ENCODE measurements around the gene LSM12.

The LSM12 gene

GRCh38 chr17:44014133-44014436, 52.4 kb downstream of the LSM12 start:
- H3K36me3 ChIP-seq (ENCODE audit: control insufficient read depth, low read length) = peaks cover 6% of the 10 kb centered on the region
- no peaks in the 10 kb centered on the region for H3F3A ChIP-seq (ENCODE audit: control insufficient read depth, insufficient read depth)
- H3K79me2 ChIP-seq (ENCODE audit: control insufficient read depth, low read length) = peaks cover 10% of the 10 kb centered on the region
- no peak overlapping the region for H3K27ac ChIP-seq (ENCODE audit: low read depth, low read length)
- peaks cover 10% of the 10 kb centered on the region for H3K4me1 ChIP-seq (ENCODE audit: control insufficient read depth, low read length)
- peak overlapping the region; percentile 96 for H3K4me3 ChIP-seq (ENCODE audit: low read length)
- H3K9me2 ChIP-seq (replicated peaks; ENCODE audit: control insufficient read depth, low read length) = no peaks in the 10 kb centered on the region
- no peaks in the 10 kb centered on the region for H3K27me3 ChIP-seq (ENCODE audit: control insufficient read depth, low read length)
- H4K20me1 ChIP-seq (ENCODE audit: control insufficient read depth, insufficient read depth, low read depth, low read length) = no peaks in the 10 kb centered on the region
- TF ChIP-seq EZH2phosphoT487 (IDR thresholded peaks at IDR 0.05; ENCODE audit: borderline replicate concordance, low read length) = no peak
- TF ChIP-seq, protein P1, sequence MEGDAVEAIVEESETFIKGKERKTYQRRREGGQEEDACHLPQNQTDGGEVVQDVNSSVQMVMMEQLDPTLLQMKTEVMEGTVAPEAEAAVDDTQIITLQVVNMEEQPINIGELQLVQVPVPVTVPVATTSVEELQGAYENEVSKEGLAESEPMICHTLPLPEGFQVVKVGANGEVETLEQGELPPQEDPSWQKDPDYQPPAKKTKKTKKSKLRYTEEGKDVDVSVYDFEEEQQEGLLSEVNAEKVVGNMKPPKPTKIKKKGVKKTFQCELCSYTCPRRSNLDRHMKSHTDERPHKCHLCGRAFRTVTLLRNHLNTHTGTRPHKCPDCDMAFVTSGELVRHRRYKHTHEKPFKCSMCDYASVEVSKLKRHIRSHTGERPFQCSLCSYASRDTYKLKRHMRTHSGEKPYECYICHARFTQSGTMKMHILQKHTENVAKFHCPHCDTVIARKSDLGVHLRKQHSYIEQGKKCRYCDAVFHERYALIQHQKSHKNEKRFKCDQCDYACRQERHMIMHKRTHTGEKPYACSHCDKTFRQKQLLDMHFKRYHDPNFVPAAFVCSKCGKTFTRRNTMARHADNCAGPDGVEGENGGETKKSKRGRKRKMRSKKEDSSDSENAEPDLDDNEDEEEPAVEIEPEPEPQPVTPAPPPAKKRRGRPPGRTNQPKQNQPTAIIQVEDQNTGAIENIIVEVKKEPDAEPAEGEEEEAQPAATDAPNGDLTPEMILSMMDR (IDR thresholded peaks at IDR 0.05; ENCODE audit: low read depth, low read length, poor library complexity, severe bottlenecking) = no peak
- peak overlapping the region; percentile 94 for H3K4me2 ChIP-seq (ENCODE audit: low read length)
- H3K9me3 ChIP-seq (ENCODE audit: control insufficient read depth, insufficient read depth, low read length) = no peaks in the 10 kb centered on the region

DNA sequence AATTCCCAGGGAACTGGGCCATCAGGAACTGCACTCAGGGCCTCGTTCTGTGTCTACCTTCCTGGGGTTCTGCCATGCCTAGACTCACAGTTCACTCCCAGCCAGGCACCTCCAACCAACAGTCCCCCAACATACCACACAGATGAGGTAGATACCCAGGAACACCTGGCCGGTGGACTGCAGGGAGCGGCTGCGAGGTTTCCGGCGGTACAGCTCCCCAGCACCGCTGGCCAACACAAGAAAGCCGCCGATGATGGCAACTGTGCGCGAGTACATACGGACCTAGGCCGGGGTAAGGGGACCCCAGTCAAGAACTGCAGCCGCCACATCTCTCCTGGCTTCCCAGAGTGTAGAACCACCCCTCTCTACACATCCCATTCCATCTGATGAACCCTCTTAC, 53.6 kb downstream of the LSM12 start:
- Histone ChIP-seq H3K27me3 (ENCODE audit: control insufficient read depth, low read length) (no peaks in the 10 kb centered on the region), H3F3A (ENCODE audit: control insufficient read depth, insufficient read depth) (no peaks in the 10 kb centered on the region), H3K27ac (ENCODE audit: low read depth, low read length) (no peak overlapping the region), H3K79me2 (ENCODE audit: control insufficient read depth, low read length) (peaks cover 10% of the 10 kb centered on the region), H3K9me2 (replicated peaks; ENCODE audit: control insufficient read depth, low read length) (no peaks in the 10 kb centered on the region), H3K36me3 (ENCODE audit: control insufficient read depth, low read length) (peaks cover 6% of the 10 kb centered on the region), H4K20me1 (ENCODE audit: control insufficient read depth, insufficient read depth, low read depth, low read length) (no peaks in the 10 kb centered on the region), H3K4me2 (ENCODE audit: low read length) (no peak overlapping the region), H3K9me3 (ENCODE audit: control insufficient read depth, insufficient read depth, low read length) (no peaks in the 10 kb centered on the region), H3K4me1 (ENCODE audit: control insufficient read depth, low read length) (peaks cover 21% of the 10 kb centered on the region), H3K4me3 (ENCODE audit: low read length) (no peak overlapping the region)
- no peak for TF ChIP-seq EZH2phosphoT487 (IDR thresholded peaks at IDR 0.05; ENCODE audit: borderline replicate concordance, low read length)
- TF ChIP-seq, protein P1 (IDR thresholded peaks at IDR 0.05; ENCODE audit: low read depth, low read length, poor library complexity, severe bottlenecking) = no peak

GRCh38 chr17:44012391-44012790, 54.1 kb downstream of the LSM12 start:
- Histone ChIP-seq H3K27ac (ENCODE audit: low read depth, low read length) (no peak overlapping the region), H3K36me3 (ENCODE audit: control insufficient read depth, low read length) (peaks cover 6% of the 10 kb centered on the region), H3K4me2 (ENCODE audit: low read length) (no peak overlapping the region), H3F3A (ENCODE audit: control insufficient read depth, insufficient read depth) (no peaks in the 10 kb centered on the region), H4K20me1 (ENCODE audit: control insufficient read depth, insufficient read depth, low read depth, low read length) (no peaks in the 10 kb centered on the region), H3K27me3 (ENCODE audit: control insufficient read depth, low read length) (no peaks in the 10 kb centered on the region), H3K4me1 (ENCODE audit: control insufficient read depth, low read length) (peaks cover 26% of the 10 kb centered on the region), H3K9me2 (replicated peaks; ENCODE audit: control insufficient read depth, low read length) (no peaks in the 10 kb centered on the region), H3K4me3 (ENCODE audit: low read length) (no peak overlapping the region), H3K9me3 (ENCODE audit: control insufficient read depth, insufficient read depth, low read length) (no peaks in the 10 kb centered on the region), H3K79me2 (ENCODE audit: control insufficient read depth, low read length) (peaks cover 10% of the 10 kb centered on the region)
- no peak for TF ChIP-seq EZH2phosphoT487 (IDR thresholded peaks at IDR 0.05; ENCODE audit: borderline replicate concordance, low read length)
- TF ChIP-seq, protein P1 (IDR thresholded peaks at IDR 0.05; ENCODE audit: low read depth, low read length, poor library complexity, severe bottlenecking) = no peak

- Histone ChIP-seq H3K9me2 (replicated peaks; ENCODE audit: control insufficient read depth, low read length) (no peaks in the 10 kb centered on the region), H3K27me3 (ENCODE audit: control insufficient read depth, low read length) (no peaks in the 10 kb centered on the region), H3K4me1 (ENCODE audit: control insufficient read depth, low read length) (peaks cover 29% of the 10 kb centered on the region), H3K9me3 (ENCODE audit: control insufficient read depth, insufficient read depth, low read length) (no peaks in the 10 kb centered on the region), H3F3A (ENCODE audit: control insufficient read depth, insufficient read depth) (no peaks in the 10 kb centered on the region), H4K20me1 (ENCODE audit: control insufficient read depth, insufficient read depth, low read depth, low read length) (no peaks in the 10 kb centered on the region), H3K4me2 (ENCODE audit: low read length) (no peak overlapping the region), H3K79me2 (ENCODE audit: control insufficient read depth, low read length) (peaks cover 10% of the 10 kb centered on the region), H3K36me3 (ENCODE audit: control insufficient read depth, low read length) (peaks cover 6% of the 10 kb centered on the region), H3K27ac (ENCODE audit: low read depth, low read length) (no peak overlapping the region), H3K4me3 (ENCODE audit: low read length) (no peak overlapping the region)
- TF ChIP-seq EZH2phosphoT487 (IDR thresholded peaks at IDR 0.05; ENCODE audit: borderline replicate concordance, low read length) = no peak
- TF ChIP-seq, protein P1 (IDR thresholded peaks at IDR 0.05; ENCODE audit: low read depth, low read length, poor library complexity, severe bottlenecking) = no peak
Observed at GRCh38 chr17:44011876-44012275, 54.6 kb downstream of the LSM12 start.
